ENCODE results near the gene STN1.

- TF ChIP-seq POLR2A (IDR thresholded peaks at IDR 0.05; ENCODE audit: low read depth, low read length) (no peak), POLR2AphosphoS5 (IDR thresholded peaks at IDR 0.05; ENCODE audit: low read depth, low read length) (no peak), TAF1 (IDR thresholded peaks at IDR 0.05; ENCODE audit: low read depth, low read length) (no peak), SPI1 (IDR thresholded peaks at IDR 0.05; ENCODE audit: low read depth, low read length) (no peak), POU2F2 (IDR thresholded peaks at IDR 0.05; ENCODE audit: low read depth, low read length) (no peak), PAX5 (IDR thresholded peaks at IDR 0.05; ENCODE audit: insufficient read depth, low read length, severe bottlenecking) (no peak)
Measured at GRCh38 chr10:103836861-103837260, 81.1 kb downstream of the STN1 start.

Measured in GM12891 (cell line).